Astrocyte of the hippocampus (primary cell): Measurements from ENCODE around the gene ENDOG.
"Not testable (repeated sequence)": the region's sequence is repeated elsewhere in the genome, so short reads cannot be mapped to it uniquely, and the experiment has no call there.

Experiments used
- DNase-seq: peaks from one replicate; pipeline ENCODE4 v3.0.0; 2011; ENCODE audit warnings: low read depth, low spot score

ENDOG gene

DNA sequence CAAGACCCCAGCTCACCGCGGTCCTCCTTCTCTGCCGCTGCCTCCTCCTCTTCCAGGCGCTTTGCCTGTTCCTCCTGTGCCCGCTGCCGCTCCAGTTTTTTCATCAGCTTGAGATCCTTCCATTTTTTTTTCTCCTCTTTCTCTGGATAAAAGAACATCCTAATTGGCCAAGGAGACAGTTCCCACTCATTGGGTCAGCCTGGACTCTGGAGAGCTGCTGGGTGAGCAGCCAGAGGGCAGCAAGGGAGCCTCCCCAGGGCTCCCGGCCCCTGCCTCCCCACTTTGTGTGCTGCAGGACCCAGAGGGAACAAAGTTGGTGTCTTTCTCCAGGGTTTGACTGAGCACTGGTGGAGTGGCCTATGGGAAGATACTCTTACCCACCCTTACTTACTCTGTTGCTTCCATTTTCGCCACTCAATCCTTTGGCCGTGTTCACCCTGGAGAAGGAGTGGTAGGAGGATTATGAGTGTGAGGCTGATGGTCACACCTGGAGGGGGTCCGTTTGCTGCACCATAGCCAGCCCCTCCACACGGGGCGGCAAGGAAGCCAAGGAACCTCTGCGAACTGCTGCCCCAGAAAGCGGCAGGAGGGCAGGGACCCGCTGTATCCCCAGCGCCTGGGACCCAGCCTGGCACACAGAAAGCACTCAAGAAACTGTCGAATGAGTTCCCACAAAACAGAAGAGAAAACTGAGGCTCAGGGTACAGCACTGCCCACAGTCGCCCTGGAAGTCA is 10.6 kb downstream of the ENDOG start:
- no peak for DNase-seq

DNA sequence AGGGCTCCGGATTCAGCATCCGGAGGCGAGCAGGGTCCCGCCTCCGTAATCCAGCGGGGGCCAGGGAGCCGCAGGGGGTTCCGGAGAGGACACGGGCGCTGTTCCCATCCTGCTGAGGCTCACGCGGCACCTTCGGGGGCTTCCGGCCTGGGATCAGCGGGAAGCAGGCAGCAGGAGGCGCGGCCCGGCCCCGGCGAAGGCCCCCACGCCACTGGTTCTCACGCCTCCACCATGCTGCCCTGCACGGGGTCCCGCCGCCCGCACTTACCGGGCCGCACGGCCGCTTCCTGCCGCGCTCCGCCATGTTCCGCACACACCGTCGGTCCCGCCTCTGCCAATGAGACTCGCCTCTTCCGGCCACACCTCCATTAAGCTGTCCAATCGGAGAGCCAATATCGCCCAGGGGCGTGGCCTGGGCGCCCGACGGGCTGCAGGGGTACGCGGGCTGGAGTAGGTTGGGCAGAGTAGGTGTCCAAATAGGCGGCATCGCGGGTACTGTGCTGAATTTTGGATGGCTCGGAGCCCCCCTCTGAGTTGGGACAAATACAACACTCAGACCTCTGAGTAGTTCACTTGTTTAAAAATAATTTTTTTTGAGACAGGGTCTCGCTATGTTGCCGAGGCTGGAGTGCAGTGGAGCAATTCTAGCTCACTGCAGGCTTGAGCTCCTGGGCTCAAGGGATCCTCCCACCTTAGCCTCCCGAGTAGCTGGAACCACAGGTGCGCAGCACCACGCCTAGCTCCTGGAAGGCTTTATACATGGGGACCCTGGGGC is 11.4 kb downstream of the ENDOG start, which contains the start of gene SPOUT1:
SPOUT1 (minus strand) TSS at position 318 of the 775 bp plus-strand sequence; CDS start at position 304, 14 bp downstream.
- peak; percentile 97 for DNase-seq

DNA sequence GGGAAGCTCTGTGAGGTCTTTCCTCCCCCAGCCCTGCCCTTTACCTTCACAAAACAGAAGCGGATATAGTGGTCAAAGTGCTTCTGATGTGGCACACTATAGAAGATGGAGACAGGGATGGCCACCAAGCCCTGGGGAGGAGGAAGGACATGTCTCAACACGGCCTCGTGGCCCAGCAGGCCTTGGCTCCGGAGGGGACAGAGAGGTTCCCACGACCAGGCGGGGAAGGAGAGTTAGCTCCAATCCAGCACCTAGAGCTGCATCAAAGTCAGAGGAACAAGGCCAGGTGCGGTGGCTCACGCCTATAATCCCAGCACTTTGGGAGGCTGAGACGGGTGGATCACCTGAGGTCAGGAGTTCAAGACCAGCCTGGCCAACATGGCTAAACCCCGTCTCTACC is 15.4 kb downstream of the ENDOG start:
- no peak for DNase-seq

DNA sequence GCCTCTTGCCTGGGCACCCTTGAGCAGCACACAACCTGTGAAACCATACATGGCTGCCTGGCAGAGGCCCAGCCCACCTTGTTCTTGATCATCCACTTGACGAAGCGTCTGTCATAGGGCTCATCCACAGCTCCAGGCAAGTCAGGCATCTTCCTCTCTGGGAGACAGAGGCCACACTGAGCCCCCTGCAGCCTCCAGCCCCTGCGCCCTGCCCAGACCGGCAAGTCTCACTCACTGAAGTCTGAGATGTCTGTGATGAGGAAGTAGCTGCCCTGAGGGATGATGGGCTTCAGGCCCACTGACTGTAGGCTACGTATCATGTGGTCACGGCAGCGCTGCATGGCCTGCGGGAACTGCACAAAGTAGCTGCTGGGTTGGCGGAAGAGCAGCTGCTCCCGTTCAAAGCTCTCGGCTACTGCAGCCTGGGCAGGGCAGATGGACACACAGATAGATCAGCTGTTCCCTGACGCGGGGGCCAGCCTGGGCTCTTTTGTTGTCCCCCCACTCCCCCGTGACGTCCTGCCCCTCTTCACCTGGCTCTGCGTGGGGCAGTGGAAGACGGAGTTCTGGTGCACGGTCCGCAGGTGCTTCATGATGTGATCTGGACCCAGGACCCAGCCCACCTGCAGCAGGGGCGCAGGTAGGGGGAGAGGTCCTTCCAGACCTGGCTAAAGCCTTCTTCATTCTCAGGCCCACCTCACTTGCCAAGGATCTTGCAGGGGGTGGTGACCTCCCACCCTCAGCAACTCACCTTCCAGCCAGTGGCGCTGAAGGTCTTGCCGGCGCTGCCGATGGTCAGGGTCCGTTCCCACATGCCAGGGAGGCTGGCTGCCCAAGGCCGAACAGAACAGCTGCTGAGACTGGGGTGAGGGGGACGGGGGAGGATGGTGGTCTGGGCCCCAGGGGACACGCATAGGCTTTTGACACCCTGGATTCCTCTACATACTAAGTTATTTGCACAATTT is 17.2 kb downstream of the ENDOG start:
- DNase-seq = no peak

DNA sequence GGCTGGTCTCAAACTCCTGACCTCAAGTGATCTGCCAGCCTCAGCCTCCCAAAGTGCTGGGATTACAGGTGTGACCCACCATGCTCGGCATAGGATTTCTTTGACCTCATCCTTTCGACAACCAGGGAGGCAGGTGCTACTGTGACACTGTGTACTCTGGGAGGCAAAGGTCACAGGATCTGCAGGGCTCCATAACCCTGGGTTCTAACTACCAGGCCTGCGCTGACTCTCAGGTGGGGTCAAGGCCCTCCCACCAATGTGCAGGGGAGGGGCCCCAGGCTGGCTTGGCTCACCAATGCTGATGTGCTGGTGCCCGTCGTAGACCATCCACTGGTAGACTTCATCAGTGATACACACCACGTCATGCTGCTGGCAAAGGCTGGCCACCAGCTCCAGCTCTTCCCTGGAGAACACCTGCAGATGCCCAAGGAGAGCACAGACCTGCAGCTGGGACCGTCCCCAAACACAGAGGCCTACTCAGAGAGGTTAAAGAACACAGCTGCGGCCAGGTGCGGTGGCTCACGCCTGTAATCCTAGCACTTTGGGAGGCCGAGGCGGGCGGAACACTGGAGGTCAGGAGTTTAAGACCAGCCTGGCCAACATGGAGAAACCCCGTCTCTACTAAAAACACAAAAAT is 18.3 kb downstream of the ENDOG start:
- DNase-seq = no peak

DNA sequence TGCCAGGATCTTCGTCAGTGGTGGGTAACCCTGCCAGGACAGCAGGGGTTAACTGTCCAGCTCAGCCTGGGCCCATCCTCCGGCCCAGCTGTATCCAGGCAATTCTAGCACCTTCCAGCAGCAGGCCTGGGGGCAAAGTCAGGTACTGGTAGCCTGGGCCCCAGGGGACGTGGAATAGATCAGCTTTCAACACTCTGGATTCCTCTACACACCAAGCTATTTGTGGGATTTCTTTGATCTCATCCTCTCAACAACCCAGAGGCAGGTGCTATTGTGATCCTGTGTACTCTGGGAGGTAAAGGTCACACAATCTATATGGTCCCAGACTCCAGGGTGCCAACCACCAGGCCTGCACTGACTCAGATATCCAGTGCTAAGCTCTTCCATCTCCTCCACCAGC is 20.0 kb downstream of the ENDOG start:
- DNase-seq = no peak

DNA sequence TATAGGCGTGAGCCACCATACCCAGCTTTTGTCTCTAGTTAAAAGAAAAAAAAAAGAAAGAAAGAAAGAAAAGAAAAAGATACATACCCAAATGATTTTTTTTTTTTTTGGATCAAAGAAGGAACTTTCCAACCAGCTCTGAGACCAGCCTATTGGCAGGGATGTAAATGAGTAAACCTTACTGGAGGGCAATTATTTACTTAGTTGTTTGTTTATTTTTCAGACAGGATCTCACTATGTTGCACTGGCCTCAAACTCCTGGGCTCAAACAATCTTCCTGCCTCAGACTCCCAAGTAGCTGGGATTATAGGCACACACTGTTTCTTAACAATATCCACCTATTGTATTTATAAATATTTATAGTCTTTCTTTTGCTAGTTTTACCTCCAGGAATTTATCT is 22.2 kb downstream of the ENDOG start:
- no peak for DNase-seq

DNA sequence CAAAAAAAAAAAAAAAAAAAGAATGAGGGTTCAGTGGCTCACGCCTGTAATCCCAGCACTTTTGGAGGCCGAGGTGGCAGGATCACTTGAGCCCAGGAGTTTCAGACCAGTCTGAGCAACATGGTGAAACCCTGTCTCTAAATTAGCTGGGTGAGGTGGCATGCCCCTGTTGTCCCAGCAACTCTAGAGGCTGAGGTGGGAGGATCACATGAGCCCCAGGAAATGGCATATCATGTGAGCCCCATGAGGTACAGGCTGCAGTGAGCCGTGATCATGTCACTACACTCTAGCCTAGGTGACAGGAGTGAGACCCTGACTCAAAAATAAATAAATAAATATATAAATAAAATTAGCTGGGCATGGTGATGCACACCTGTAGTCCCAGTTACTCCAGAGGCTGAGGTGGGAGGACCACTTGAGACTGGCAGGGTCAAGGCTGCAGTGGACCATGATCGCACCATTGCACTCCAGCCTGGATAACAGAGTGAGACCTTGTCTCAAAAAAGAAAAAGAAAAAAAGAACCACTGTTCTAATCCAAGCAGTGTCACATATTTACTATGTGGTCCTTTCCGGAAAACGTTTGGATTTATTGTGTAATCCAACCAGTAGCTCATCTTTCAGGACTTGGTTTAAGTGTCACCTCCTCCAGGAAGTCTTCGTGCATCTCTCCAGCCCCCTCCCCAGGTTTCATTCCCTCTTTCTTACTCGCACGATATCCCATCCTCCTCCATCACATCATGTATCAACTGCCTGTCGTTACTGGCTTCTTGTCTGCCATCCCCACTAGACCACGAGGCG is 23.6 kb downstream of the ENDOG start:
- no peak for DNase-seq

DNA sequence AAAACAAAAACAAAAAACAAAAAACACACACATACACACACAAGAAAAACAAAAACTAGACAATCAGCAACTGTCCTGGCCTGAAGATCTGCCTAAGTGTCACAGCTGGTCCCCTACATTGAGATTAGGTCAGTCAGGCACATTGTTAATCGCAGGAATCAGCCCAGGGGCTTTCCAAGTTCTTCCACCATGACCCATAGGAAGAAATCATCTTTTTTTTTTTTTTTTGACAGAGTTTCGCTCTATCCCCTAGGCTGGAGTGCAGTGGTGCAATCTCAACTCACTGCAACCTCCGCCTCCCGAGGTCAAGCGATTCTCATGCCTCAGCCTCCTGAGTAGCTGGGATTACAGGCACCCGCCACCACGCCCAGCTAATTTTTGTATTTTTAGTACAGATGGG is 24.9 kb downstream of the ENDOG start:
- DNase-seq = not testable (repeated sequence)

DNA sequence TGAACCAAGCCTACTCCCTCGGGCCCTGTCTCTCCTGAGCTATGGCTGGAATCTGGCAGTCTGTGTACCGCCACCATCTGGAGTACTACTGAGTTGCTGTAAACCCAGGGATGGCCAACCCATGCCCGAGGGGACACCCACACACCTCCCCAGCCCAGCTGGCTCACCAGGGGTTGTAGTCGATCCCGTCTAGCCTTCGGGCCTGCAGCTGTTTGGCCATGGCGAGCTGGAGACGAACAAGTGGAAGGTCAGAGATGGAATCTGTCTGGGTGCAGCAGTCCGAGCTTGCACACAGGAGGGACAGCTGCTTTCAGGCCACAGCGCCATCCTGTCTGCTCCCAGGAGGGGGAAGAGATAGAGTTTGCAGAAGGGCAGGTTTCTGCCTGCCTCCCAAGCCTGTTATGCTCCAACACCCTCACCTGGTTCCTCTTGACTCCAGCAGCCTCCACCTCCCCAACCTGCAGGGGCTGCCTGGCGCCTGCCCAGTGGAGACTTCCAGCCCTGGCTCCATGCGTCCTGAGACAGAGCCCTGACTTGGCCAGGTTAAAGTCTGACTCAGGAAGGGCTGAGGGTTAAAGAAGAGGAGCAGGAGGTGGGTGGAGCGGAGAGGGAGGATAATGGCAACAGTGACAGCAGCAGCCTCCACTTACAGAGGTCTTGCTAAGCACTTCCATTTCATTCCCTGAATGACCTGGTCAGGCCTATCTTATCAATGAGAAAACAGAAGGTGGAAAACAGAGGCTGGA is 27.1 kb downstream of the ENDOG start:
- no peak for DNase-seq

DNA sequence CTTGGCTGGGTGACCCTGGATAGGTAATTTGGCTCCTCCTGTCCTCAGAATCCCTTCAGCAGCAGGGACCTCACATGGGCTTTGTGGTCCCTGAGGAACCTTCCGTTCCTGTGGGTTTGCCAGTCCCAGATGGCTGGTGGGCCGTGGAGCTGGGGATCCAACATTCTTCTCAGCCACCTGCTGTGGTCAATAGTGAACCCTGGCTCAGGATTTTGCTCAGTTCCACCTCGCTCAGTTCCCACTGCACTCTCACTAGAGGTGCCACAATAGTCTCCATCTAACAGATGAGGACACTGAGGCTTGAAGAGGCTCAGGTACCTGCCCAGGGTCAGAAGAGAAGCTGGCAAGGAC is 28.4 kb downstream of the ENDOG start:
- DNase-seq = no peak

DNA sequence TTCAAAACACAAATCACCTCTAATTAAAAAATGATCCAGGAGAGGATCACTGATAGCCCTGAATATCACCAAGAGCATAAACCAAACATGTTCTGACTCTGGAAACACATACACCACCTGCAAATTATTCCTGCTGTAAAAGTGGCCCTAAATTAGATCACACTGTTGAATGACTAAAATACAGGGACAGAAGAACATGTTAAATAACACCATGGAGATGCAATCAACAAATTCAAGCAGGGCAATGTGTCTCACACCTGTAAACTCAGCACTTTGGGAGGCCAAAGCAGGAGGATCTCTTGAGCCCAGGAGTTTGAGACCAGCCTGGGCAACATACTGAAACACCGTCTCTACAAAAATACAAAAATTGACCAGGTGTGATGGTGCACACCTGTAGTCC is 29.5 kb downstream of the ENDOG start:
- DNase-seq = no peak

DNA sequence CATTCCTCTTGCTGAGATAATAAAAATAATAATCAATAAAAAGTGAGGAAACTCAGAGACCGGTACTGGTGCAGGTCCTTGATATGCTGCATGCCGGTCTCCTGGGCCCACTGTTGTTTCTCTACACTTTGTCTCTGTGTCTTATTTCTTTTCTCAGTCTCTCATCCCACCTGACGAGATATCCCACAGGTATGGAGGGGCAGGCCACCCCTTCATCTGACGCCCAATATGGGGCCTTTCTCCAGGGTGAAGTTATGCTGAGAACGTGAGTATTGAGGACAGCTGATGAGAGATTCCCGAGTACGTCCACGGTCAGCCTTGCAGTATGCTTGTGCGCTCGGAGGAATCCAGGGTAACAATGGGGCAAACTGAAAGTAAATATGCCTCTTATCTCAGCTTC is 32.7 kb downstream of the ENDOG start:
- DNase-seq = not testable (repeated sequence)

DNA sequence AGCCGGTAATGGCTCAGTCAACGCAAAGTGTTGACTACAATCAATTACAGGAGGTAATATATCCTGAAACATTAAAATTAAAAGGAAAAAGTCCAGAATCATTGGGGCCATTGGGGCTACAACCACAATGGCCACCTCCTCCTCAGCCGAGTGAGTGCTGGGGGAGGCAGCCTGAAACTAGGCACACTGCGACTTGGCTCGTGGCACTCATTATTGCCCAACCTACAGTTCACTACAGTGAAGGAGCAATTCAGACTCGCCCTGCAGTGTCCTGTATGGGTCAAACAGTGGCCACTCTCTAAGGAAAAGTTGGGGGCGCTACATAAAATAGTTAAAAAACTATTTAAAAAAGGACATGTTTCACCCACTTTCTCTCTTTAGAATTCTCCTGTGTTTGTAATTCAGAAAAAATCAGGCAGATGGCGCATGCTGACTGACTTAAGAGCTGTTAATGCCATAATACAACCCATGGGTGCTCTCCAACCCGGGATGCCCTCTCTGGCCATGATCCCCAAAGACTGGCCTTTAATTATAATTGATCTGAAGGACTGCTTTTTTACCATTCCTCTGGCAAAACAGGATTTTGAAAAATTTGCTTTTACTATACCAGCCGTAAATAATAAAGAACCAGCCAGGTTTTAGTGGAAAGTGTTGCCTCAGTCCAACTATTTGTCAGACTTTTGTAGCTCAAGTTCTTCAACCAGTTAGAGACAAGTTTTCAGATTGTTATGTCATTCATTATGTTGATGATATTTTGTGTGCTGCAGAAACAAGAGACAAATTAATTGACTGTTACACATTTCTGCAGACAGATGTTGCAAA is 33.7 kb downstream of the ENDOG start:
- DNase-seq = peak; percentile 46

DNA sequence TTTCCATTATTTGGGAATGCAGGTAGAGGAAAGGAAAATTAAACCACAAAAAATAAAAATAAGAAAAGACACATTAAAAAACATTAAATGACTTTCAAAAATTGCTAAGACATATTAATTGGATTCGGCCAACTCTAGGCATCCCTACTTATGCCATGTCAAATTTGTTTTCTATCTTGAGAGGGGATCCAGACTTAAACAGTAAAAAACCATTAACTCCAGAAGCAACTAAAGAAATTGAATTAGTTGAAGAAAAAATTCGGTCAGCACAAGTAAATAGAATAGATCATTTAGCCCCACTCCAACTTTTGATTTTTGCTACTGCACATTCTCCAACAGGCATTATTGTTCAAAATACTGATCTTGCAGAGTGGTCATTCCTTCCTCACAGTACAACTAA is 34.3 kb downstream of the ENDOG start:
- not testable (repeated sequence) for DNase-seq

DNA sequence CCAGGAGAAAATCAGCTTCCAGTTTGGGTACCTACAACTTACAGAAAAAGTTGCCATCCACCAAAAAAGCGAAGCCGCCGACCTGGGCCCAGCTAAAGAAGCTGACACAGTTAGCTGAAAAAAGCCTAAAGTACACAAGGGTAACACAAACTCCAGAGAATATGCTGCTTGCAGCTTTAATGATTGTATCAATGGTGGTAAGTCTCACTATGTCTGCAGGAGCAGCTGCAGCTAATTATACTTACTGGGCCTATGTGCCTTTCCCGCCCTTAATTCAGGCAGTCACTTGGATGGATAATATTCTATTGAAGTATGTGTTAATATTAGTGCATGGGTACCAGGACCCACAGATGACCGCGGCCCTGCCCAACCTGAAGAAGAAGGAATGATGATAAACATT is 36.2 kb downstream of the ENDOG start:
- not testable (repeated sequence) for DNase-seq

DNA sequence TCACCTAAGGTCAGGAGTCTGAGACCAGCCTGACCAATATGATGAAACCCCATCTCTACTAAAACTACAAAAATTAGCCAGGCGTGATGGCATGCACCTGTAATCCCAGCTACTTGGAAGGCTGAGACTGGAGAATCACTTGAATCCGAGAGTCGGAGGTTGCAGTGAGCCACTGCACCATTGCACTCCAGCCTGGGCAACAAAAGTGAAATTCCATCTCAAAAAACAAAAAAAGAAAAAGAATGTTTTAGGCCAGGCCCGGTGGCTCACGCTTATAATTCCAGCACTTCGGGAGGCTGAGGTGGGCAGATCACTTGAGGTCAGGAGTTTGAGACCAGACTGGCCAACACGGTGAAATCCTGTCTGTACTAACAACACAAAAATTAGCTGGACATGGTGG is 40.2 kb downstream of the ENDOG start:
- not testable (repeated sequence) for DNase-seq

DNA sequence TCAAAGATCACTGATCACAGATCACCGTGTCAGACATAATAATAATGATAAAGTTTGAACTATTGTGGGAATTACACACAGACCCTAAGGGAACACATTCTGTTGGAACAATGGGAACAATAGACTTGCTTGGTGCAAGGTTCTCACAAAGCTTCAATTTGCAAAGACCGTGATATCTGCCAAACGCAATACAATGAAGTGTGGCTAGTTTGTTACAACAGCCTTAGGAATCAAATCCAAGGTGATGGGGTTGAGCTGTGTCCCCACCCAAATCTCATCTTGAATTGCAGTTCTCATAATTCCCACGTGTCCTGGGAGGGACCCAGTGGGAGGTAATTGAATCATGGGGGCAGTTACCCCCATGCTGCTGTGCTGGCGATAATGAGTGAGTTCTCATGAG is 42.6 kb downstream of the ENDOG start:
- no peak for DNase-seq

DNA sequence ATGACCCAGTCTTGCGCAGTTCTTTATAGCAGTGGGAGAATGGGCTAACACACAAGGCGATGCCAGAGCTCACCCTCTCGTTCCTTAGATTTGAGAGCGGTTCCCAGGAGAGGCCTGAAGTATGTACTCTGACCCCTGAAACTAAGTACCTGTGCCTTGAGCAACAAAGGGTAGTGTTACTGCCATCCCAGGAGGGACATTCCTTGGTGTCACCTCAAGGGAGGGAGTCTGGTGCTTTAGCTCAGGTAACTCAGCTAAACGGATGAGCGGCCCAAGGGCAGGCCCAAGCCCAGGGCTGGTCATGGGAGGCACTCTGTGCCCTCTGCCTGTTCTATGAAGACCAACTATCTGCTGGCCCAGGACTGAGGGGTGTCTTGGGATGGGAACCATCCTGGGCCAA is 43.2 kb downstream of the ENDOG start:
- no peak for DNase-seq
